CD4-positive, alpha-beta memory T cell (primary cell): ENCODE results near the gene CIT. TPM values are rescaled to one million over a fixed set of nuclear protein-coding genes. Genes with fewer than 3 reads are reported as not detected.
"Not testable (repeated sequence)": the region's sequence is repeated elsewhere in the genome, so short reads cannot be mapped to it uniquely, and the experiment has no call there.

Experiments used
- CTCF ChIA-PET: fragments of 350-600 bp; sonication (Branson Sonifier 250); formaldehyde crosslinking; loops from one replicate; lab custom pipeline; 2021; ENCODE audit warnings: inconsistent platforms; ENCODE audit not compliant: partially characterized antibody; lab: Charles Lee
- POLR2A ChIA-PET: fragments of 350-600 bp; sonication (Branson Sonifier 250); formaldehyde crosslinking; loops from one replicate; lab custom pipeline; 2021; ENCODE audit not compliant: partially characterized antibody; lab: Charles Lee
- DNase-seq, 5 donors: peaks; one replicate each; pipeline versions ENCODE4 v3.0.0 to v3.0.0-alpha.2; 2020 to 2022; ENCODE audit warnings: mixed read lengths in 1 of 5
- H3K27ac ChIP-seq: one replicate; pipeline ENCODE4 v1.7.0; 2013; ENCODE audit warnings: low read depth, low read length
- H3K27me3 ChIP-seq: 2 replicates; pipeline ENCODE4 v1.7.0; 2013; ENCODE audit warnings: mild to moderate bottlenecking, low read length, moderate library complexity; ENCODE audit not compliant: insufficient read depth
- H3K36me3 ChIP-seq: 2 replicates; pipeline ENCODE4 v1.7.0; 2013; ENCODE audit warnings: mild to moderate bottlenecking, low read length, moderate library complexity; ENCODE audit not compliant: insufficient read depth
- H3K4me1 ChIP-seq: 2 replicates; pipeline ENCODE4 v1.7.0; 2013; ENCODE audit warnings: mild to moderate bottlenecking, low read length, moderate library complexity; ENCODE audit not compliant: insufficient read depth
- H3K4me3 ChIP-seq, 2 donors: one replicate each; pipeline ENCODE4 v1.7.0; 2013; ENCODE audit warnings: low read length in 2 of 2, mild to moderate bottlenecking in 1 of 2
- H3K9me3 ChIP-seq, 2 donors: one replicate each; pipeline ENCODE4 v1.7.0; 2013; ENCODE audit warnings: low read length in 2 of 2, control low read depth in 1 of 2; ENCODE audit not compliant: control insufficient read depth in 1 of 2
- H3K27ac Mint-ChIP-seq, 7 donors: one replicate each; pipeline ENCODE4 v1.8.0; 2020 to 2021; ENCODE audit warnings: mixed read lengths in 7 of 7, mild to moderate bottlenecking in 6 of 7, inconsistent platforms in 3 of 7, moderate library complexity in 3 of 7
- H3K27me3 Mint-ChIP-seq, 2 donors: one replicate each; pipeline ENCODE4 v1.8.0; 2020 to 2021; ENCODE audit warnings: mixed read lengths in 2 of 2
- H3K36me3 Mint-ChIP-seq, 2 donors: one replicate each; pipeline ENCODE4 v1.8.0; 2020 to 2021; ENCODE audit warnings: mixed read lengths in 2 of 2, inconsistent platforms in 1 of 2, mild to moderate bottlenecking in 1 of 2
- H3K4me1 Mint-ChIP-seq, 4 donors: one replicate each; pipeline ENCODE4 v1.8.0; 2020 to 2021; ENCODE audit warnings: mixed read lengths in 4 of 4, mild to moderate bottlenecking in 1 of 4
- H3K4me3 Mint-ChIP-seq, 8 donors: one replicate each; pipeline ENCODE4 v1.8.0; 2020 to 2021; ENCODE audit warnings: mixed read lengths in 8 of 8, mild to moderate bottlenecking in 7 of 8, moderate library complexity in 6 of 8, inconsistent platforms in 3 of 8
- H3K9me3 Mint-ChIP-seq, 8 donors: one replicate each; pipeline ENCODE4 v1.8.0; 2020 to 2021; ENCODE audit warnings: mixed read lengths in 8 of 8, mild to moderate bottlenecking in 5 of 8, inconsistent platforms in 3 of 8, moderate library complexity in 1 of 8
- intact Hi-C: fragments of 100-400 bp; cut with micrococcal nuclease; formaldehyde crosslinking; loops from one replicate; pipeline ENCODE4 v1.15.1; 2023
- polyA plus RNA-seq, 2 donors: library from polyadenylated mRNA; unstranded; fragments of 300-500 nt; fragmentation: Illumina TruSeq; gene quantifications; one replicate each; pipeline ENCODE4 v1.2.3, GENCODE V29; 2021
- total RNA-seq, 2 experiments: library from RNA; stranded (reverse); gene quantifications; one replicate each; pipeline ENCODE4 v1.2.3, GENCODE V29; 2021

Gene CIT
- total and polyA plus RNA-seq, 4 experiments from 2014 or later, result 1.0 to 3.5 (median 1.6) TPM; not detected in 1

GRCh38 chr12:119714614-119715267 lies 162.4 kb downstream of the CIT start:
- H3K36me3 Mint-ChIP-seq, result peaks cover 0 to 11% of the 10 kb centered on the region in 2 donors
- CTCF ChIA-PET, result no interaction called here

DNA sequence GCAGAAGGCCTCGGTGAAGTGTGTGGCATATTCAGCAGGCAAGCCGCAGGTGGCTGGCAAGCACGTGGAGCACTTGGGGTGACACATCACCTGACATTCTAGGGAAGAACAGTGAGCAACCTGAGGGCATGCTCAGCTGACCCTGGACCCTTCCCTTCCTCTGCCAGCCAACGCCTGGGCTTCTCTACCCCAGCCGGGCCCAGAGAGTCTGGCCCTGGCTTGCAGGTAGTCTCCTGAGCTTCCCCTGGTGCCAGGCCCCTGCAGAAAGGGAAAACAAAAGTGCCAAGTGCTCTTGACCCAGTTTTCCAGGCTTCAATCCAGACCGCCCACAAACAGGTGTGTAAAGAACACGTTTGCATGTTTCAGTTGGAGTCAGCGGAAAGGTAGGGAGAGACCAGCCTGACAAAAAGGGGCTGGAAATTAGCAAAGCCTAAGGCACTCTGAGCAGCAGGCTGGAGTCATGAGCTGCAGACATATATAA lies 163.5 kb downstream of the CIT start:
- Mint-ChIP-seq H3K36me3 (peaks cover 0 to 11% of the 10 kb centered on the region in 2 donors), H3K4me3 (no peak overlapping the region), H3K9me3 (peaks cover 0 to 2% (median 0%) of the 10 kb centered on the region in 8 donors), H3K27me3 (no peaks in the 10 kb centered on the region), H3K27ac (no peak overlapping the region), H3K4me1 (peaks cover 0 to 1% (median 0%) of the 10 kb centered on the region in 4 donors)
- Histone ChIP-seq H3K9me3 (no peaks in the 10 kb centered on the region), H3K27me3 (no peaks in the 10 kb centered on the region), H3K4me1 (no peaks in the 10 kb centered on the region), H3K4me3 (no peak overlapping the region), H3K27ac (no peak overlapping the region), H3K36me3 (no peaks in the 10 kb centered on the region)
- ChIA-PET CTCF (no interaction called here), POLR2A (no interaction called here)
- no peak for DNase-seq
- intact Hi-C loops, result no loop called here

More at GRCh38 chr12:119714614-119715267, 162.4 kb downstream of the CIT start:
- Histone ChIP-seq H3K27me3 (no peaks in the 10 kb centered on the region), H3K4me1 (no peaks in the 10 kb centered on the region), H3K4me3 (no peak overlapping the region), H3K9me3 (no peaks in the 10 kb centered on the region), H3K27ac (no peak overlapping the region), H3K36me3 (no peaks in the 10 kb centered on the region)
- POLR2A ChIA-PET, result no interaction called here
- Mint-ChIP-seq H3K27ac (no peak overlapping the region), H3K4me1 (no peaks in the 10 kb centered on the region), H3K4me3 (no peak overlapping the region), H3K27me3 (no peaks in the 10 kb centered on the region), H3K9me3 (peaks cover 0 to 2% (median 0%) of the 10 kb centered on the region in 8 donors)
- intact Hi-C loops, result no loop called here
- no peak for DNase-seq

- POLR2A ChIA-PET, result no interaction called here
Measured at GRCh38 chr12:119712721-119713120, 164.4 kb downstream of the CIT start.

GRCh38 chr12:119711693-119712092 lies 165.4 kb downstream of the CIT start:
- peaks cover 0 to 11% of the 10 kb centered on the region in 2 donors for H3K36me3 Mint-ChIP-seq
- H3K27ac Mint-ChIP-seq, result no peak overlapping the region
- H3K9me3 Mint-ChIP-seq, result peaks cover 0 to 2% (median 0%) of the 10 kb centered on the region in 8 donors
- Histone ChIP-seq H3K27me3 (no peaks in the 10 kb centered on the region), H3K4me3 (no peak overlapping the region), H3K9me3 (no peaks in the 10 kb centered on the region), H3K27ac (no peak overlapping the region), H3K36me3 (no peaks in the 10 kb centered on the region), H3K4me1 (no peaks in the 10 kb centered on the region)
- no peak for DNase-seq
- ChIA-PET POLR2A (no interaction called here), CTCF (no interaction called here)
- H3K4me3 Mint-ChIP-seq, result no peak overlapping the region
- H3K4me1 Mint-ChIP-seq, result peaks cover 0 to 1% (median 0%) of the 10 kb centered on the region in 4 donors
- intact Hi-C loops, result no loop called here
- no peaks in the 10 kb centered on the region for H3K27me3 Mint-ChIP-seq

More at GRCh38 chr12:119712721-119713120, 164.4 kb downstream of the CIT start:
- Histone ChIP-seq H3K4me1 (no peaks in the 10 kb centered on the region), H3K9me3 (no peaks in the 10 kb centered on the region), H3K36me3 (no peaks in the 10 kb centered on the region), H3K4me3 (no peak overlapping the region), H3K27me3 (no peaks in the 10 kb centered on the region), H3K27ac (no peak overlapping the region)
- H3K27ac Mint-ChIP-seq, result peak overlapping the region in 2 of 7 donors; percentile 23 to 53
- peaks cover 0 to 2% (median 0%) of the 10 kb centered on the region in 8 donors for H3K9me3 Mint-ChIP-seq
- intact Hi-C loops, result no loop called here
- H3K4me1 Mint-ChIP-seq, result peaks cover 0 to 1% (median 0%) of the 10 kb centered on the region in 4 donors
- no peaks in the 10 kb centered on the region for H3K27me3 Mint-ChIP-seq
- DNase-seq, result no peak
- peaks cover 0 to 11% of the 10 kb centered on the region in 2 donors for H3K36me3 Mint-ChIP-seq
- no peak overlapping the region for H3K4me3 Mint-ChIP-seq
- CTCF ChIA-PET, result no interaction called here

GRCh38 chr12:119710965-119711551 lies 166.1 kb downstream of the CIT start:
- no peak overlapping the region for H3K4me3 ChIP-seq
- H3K9me3 ChIP-seq, result no peaks in the 10 kb centered on the region
- H3K27me3 Mint-ChIP-seq, result no peaks in the 10 kb centered on the region
- H3K36me3 ChIP-seq, result no peaks in the 10 kb centered on the region
- ChIA-PET CTCF (no interaction called here), POLR2A (no interaction called here)
- peak overlapping the region in 1 of 7 donors; percentile 56 for H3K27ac Mint-ChIP-seq
- no peak overlapping the region for H3K4me3 Mint-ChIP-seq
- H3K36me3 Mint-ChIP-seq, result peaks cover 0 to 11% of the 10 kb centered on the region in 2 donors
- H3K27me3 ChIP-seq, result no peaks in the 10 kb centered on the region
- H3K4me1 Mint-ChIP-seq, result peaks cover 0 to 1% (median 0%) of the 10 kb centered on the region in 4 donors
- peaks cover 0 to 2% (median 0%) of the 10 kb centered on the region in 8 donors for H3K9me3 Mint-ChIP-seq
- no peak overlapping the region for H3K27ac ChIP-seq
- intact Hi-C loops, result no loop called here
- no peak for DNase-seq
- no peaks in the 10 kb centered on the region for H3K4me1 ChIP-seq

- H3K4me3 ChIP-seq, result no peak overlapping the region
- H3K9me3 Mint-ChIP-seq, result peaks cover 0 to 2% (median 0%) of the 10 kb centered on the region in 8 donors
- no peak for DNase-seq
- H3K36me3 ChIP-seq, result no peaks in the 10 kb centered on the region
- CTCF ChIA-PET, result no interaction called here
- H3K4me3 Mint-ChIP-seq, result no peak overlapping the region
- H3K27ac ChIP-seq, result no peak overlapping the region
- peaks cover 0 to 1% (median 0%) of the 10 kb centered on the region in 4 donors for H3K4me1 Mint-ChIP-seq
- H3K36me3 Mint-ChIP-seq, result peaks cover 0 to 11% of the 10 kb centered on the region in 2 donors
- peak overlapping the region in 1 of 7 donors; percentile 56 for H3K27ac Mint-ChIP-seq
- H3K4me1 ChIP-seq, result no peaks in the 10 kb centered on the region
- H3K9me3 ChIP-seq, result no peaks in the 10 kb centered on the region
- POLR2A ChIA-PET, result no interaction called here
- H3K27me3 Mint-ChIP-seq, result no peaks in the 10 kb centered on the region
- H3K27me3 ChIP-seq, result no peaks in the 10 kb centered on the region
- intact Hi-C loops, result no loop called here
Measured at GRCh38 chr12:119710374-119710964, 166.7 kb downstream of the CIT start.

DNA sequence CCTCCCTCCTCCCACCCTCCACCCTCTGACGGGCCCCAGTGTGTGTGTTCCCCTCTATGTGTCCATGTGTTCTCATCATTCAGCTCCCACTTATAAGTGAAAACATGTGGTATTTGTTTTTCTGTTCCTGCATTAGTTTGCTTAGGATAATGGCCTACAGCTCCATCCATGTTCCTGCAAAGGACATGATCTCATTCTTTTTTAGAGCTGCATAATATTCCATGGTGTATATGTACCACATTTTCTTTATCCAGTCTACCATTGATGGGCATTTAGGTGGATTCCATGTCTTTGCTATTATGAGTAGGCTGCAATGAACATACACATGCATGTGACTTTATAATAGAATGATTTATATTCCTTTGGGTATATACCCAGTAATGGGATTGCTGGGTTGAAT lies 170.7 kb downstream of the CIT start:
- H3K4me3 Mint-ChIP-seq, H3K27me3 Mint-ChIP-seq, CTCF ChIA-PET, H3K9me3 Mint-ChIP-seq, H3K4me3 ChIP-seq, DNase-seq, H3K27ac Mint-ChIP-seq, H3K4me1 Mint-ChIP-seq, H3K36me3 ChIP-seq, H3K4me1 ChIP-seq, H3K9me3 ChIP-seq, H3K36me3 Mint-ChIP-seq, H3K27ac ChIP-seq, POLR2A ChIA-PET, H3K27me3 ChIP-seq, intact Hi-C loops: not testable (repeated sequence)
